D721Med (cell line): ENCODE measurements around the gene NUP62.

Experiments used
- DNase-seq: peaks from one replicate; pipeline ENCODE4 v3.0.0; 2011; ENCODE audit warnings: low spot score; ENCODE audit not compliant: insufficient read length
- FAIRE-seq: peaks from 2 replicates; lab custom pipeline; 2011; peaks lifted over from hg19 to GRCh38; lab: Jason Lieb, UNC
- CTCF ChIP-seq: IDR thresholded peaks from 2 replicates; pipeline ENCODE4 v1.5.1; 2012; ENCODE audit warnings: mild to moderate bottlenecking, control low read depth; ENCODE audit not compliant: insufficient read depth; ENCODE audit errors: missing control alignments

Gene NUP62

GRCh38 chr19:49906879-49907564, 22.3 kb downstream of the NUP62 start:
- DNase-seq (no peak), FAIRE-seq (no peak)
- TF ChIP-seq CTCF, result no peak

- no peak for DNase-seq
- no peak for FAIRE-seq
- TF ChIP-seq CTCF, result no peak
These were observed 25.2 kb downstream of the NUP62 start for GRCh38 chr19:49904136-49904535.

GRCh38 chr19:49896863-49897621, 32.3 kb downstream of the NUP62 start, which contains the start of gene IL4I1:
Gene IL4I1 (minus strand): TSS chr19:49896887. CDS start chr19:49896160, 727 bp downstream.
- FAIRE-seq (no peak), DNase-seq (no peak)

GRCh38 chr19:49895566-49896297, 33.6 kb downstream of the NUP62 start:
- TF ChIP-seq CTCF, result no peak
- FAIRE-seq (no peak), DNase-seq (no peak)

More at GRCh38 chr19:49896863-49897621, 32.3 kb downstream of the NUP62 start, which contains the start of gene IL4I1:
- no peak for TF ChIP-seq CTCF

- no peak for DNase-seq
- TF ChIP-seq CTCF, result no peak
- FAIRE-seq, result no peak
These were observed 34.3 kb downstream of the NUP62 start for GRCh38 chr19:49894879-49895565.

- DNase-seq (no peak), FAIRE-seq (no peak)
- no peak for TF ChIP-seq CTCF
These were observed 35.2 kb downstream of the NUP62 start for GRCh38 chr19:49894011-49894664.
